Fibroblast of lung (primary cell): ENCODE data around the gene KCNK7.

Experiments used
- EZH2 ChIP-seq: IDR thresholded peaks from 2 replicates; pipeline ENCODE4 v1.5.1; 2012; ENCODE audit warnings: low read length, control low read depth, mild to moderate bottlenecking; ENCODE audit errors: missing control alignments
- TF ChIP-seq, protein P1 (sequence below), 2 donors: IDR thresholded peaks in 1 of 2; conservative IDR thresholded peaks in 1 of 2; 1 replicate in 1 of 2; 2 replicates in 1 of 2; pipeline ENCODE4 v1.5.1; 2011 to 2012; ENCODE audit warnings: low read length in 2 of 2, control low read depth in 1 of 2, inconsistent platforms in 1 of 2, low read depth in 1 of 2, mild to moderate bottlenecking in 1 of 2

DNA sequence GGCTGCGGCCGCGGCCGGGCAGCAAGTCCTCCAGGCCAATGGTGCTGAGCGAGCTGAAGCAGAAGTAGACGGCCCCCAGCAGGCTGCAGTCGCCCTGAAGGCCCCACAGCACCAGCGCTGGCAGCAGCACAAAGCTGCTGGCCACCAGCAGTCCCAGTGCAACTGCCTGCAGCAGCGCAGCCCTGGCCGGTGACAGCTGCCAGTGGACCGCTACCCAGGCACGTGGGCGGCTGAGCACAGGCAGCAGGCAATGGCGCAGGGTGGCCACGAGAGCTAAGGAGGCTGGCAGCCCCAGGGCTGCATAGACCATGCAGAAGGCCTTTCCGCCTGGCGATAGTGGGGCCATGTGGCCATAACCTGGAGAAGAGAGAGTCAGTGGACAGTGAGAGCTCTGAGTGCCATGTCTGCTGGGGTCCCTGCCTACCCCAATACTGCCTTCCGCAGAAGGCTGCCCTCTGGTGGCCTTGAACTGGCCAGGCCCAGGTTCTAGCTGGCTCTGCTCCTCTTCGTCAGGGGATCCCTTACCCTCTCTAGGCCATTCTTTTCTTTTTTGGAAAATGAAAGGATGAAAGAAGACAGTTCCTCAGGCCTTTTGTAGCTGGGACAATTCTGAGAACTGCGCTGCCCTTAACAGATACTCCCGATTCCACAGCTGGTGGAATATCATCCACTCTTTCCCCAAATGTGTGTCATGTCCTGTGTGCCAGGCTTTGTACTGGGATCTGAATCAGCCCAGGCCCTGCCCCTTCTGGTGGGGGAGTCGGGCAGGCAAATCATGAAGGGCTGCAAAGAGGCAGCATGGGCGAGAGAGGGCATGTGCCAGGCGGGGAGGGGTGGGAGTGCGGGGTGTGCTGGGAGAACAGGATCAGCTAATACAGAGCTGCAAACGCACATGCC, 1.8 kb downstream of the KCNK7 start:
- no peak for TF ChIP-seq EZH2
- TF ChIP-seq, protein P1, sequence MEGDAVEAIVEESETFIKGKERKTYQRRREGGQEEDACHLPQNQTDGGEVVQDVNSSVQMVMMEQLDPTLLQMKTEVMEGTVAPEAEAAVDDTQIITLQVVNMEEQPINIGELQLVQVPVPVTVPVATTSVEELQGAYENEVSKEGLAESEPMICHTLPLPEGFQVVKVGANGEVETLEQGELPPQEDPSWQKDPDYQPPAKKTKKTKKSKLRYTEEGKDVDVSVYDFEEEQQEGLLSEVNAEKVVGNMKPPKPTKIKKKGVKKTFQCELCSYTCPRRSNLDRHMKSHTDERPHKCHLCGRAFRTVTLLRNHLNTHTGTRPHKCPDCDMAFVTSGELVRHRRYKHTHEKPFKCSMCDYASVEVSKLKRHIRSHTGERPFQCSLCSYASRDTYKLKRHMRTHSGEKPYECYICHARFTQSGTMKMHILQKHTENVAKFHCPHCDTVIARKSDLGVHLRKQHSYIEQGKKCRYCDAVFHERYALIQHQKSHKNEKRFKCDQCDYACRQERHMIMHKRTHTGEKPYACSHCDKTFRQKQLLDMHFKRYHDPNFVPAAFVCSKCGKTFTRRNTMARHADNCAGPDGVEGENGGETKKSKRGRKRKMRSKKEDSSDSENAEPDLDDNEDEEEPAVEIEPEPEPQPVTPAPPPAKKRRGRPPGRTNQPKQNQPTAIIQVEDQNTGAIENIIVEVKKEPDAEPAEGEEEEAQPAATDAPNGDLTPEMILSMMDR (conservative IDR thresholded peaks at IDR 0.05 in 1 of 2, IDR thresholded peaks at IDR 0.05 in 1 of 2; ENCODE audit: low read depth in 1 of 2, low read length in 2 of 2): peak; percentile 56 to 76
